Mucosa of gallbladder (tissue), 1 donor: ENCODE measurements around the gene FN1. TPM values are rescaled to one million over a fixed set of nuclear protein-coding genes. Genes with fewer than 3 reads are reported as not detected.
A peak's percentile ranks its signal among the peaks of the same experiment; 100 is the strongest.
"Not testable (repeated sequence)": the region's sequence is repeated elsewhere in the genome, so short reads cannot be mapped to it uniquely, and the experiment has no call there.

Experiments used
- DNase-seq: peaks from one replicate; pipeline ENCODE4 v3.0.0-alpha.2; 2020; ENCODE audit warnings: low spot score
- total RNA-seq: library from RNA; stranded (reverse); gene quantifications from one replicate; pipeline ENCODE4 v1.2.1, GENCODE V29; 2021
- donor health status: DM: no; HTN: no; CAD: no.

FN1 gene
- total RNA-seq, 1 donor from 2014 or later: 157 TPM

DNA sequence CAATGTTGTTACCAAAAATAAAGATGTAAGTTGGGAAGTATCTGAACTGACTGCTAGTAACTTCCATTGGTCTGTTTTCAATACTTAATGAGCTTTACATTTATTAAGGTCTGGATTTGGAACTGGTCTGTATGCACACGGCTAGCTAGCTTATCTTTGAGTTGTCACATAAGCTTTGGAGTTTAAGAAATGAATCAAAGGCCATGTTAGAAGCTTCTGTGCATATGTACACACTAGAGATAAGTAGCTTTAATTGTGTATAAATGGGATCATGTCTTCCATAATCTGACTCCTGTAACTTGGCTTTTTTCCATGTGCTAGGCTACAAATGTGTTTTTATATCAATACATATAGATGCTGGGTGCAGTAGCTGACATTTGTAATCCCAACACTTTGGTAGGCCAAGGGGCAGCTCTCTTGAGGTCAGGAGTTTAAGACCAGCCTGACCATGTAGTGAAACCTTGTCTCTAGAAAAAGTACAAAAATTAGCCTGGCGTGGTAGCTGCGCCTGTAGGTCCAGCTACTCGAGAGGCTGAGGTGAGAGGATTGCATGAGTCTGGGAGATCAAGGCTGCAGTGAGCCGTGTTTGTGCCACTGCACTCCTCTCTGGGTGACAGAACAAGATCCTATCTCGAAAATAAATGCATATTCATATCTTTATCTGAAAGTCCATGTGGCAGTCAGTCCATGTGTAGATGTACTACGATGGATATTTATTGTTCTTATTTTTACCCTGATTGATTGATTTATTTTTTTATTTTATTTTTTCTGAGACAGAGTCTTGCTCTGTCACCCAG, 96.8 kb downstream of the FN1 start:
- DNase-seq: no peak

DNA sequence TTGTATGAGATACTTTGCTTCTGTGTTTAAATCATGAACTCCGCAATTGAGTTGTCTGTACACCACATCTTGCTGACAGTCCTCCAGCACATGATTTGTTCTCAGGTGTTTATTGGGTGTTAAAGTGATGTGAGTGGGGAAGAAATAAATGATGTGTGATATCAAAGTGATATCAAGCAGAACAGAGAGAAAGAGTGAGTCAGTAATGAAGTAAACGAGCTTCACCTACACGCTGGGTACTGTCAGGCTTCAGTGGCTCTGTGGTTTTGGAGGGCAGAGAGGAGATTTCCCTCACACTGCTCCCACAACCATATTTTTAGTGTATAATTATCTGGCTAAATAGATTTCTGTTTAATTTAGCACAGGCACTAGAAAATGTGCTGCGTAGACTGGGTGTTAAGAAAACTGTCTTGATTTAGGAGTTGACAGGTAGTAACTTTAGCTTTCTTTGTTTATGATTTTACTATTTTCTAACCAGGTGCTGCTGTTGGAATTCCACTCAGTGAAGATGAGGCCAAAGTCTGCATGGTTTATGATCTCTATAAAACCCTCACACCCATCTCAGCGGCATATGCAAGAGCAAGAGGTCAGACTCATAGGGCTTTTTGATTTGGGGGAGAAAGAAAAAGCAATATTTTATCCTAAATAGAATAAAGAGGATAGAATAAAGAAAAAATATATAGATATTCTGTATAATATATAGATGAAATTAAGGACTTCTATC, 102.8 kb downstream of the FN1 start:
- DNase-seq: no peak

DNA sequence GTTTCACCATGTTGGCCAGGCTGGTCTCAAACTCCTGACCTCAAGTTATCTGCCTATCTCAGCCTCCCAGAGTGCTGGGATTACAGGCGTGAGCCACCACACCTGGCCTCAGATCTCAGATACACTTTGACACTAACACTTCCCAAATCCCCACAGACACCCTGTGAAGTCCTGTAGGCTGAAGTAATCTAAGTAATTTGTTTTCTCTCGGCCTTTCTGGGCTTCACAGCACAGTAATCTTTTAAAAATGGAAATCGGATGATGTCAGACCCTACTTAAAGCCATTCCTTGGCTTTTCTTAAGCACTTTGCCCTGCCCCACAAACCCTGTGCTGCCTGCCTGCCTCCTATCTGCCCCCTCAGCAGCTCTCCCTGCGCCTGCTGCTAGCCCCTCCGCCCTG, 107.8 kb downstream of the FN1 start:
- DNase-seq: no peak

DNA sequence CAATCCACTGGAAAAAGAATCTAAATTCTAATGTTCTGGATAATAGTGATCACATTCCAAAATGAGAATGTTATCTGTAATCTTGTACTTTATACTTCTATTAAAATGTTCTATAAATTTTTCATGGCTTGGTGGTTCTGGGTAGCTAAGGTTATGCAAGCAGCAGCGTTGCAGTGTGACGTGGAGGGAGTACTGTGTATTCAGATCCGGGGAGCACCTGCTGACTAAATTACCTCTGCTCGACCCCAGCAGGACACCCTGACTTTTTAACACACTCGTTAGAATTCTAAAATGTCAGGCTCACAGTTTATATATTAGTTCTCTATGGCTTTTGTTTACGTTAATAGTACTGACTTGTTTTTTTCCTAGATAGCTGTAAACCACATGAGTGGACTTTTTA, 111.1 kb downstream of the FN1 start:
- DNase-seq: no peak

DNA sequence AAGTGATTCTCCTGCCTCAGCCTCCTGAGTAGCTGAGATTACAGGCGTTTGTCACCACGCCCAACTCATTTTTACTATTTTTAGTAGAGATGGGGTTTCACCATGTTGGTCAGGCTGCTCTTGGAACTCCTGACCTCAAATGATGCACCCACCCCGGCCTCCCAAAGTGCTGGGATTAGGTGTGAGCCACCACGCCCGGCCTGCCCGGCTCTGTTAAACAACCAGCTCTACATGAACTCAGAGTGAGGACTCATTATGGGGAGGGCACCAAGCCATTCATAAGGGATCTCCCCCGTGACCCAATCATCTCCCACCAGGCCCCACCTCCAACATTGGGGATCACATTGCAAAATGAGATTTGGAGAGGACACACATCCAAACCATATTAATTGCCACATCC, 115.2 kb downstream of the FN1 start:
- no peak for DNase-seq

DNA sequence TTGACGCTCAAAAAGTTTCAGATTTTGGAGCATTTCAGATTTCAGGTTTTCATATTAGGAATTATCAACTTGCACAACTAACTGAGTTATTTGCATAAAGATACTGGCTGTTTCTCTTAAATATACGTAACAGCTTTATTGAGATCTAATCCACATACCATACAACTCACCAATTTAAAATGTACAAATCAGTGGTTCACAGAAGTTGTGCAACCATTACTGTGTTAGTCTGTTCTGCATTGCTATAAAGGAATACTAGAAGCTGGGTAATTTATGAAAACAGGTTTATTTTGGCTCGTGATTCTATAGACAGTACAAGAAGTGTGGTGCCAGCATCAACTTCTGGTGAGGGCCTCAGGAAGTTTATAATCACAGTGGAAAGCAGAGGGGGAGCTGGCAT, 115.8 kb downstream of the FN1 start:
- no peak for DNase-seq

DNA sequence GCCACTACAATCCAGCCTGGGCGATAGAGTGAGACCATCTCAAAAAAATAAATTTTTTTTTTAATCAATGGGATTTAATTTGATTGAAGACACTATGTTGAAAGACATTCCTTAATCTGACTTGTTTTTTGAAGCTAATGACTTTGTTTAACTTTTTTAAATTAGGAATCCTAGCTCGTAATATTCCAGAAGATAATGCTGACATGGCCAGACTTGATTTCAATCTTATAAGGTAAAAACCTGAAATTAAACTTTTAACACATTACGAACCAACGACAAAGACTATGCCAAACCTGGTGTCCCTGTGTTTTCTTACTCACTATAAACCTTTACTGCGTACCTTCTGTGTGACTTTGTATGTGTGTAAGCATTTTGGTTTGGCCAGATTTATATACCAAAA, 116.4 kb downstream of the FN1 start:
- DNase-seq: no peak

DNA sequence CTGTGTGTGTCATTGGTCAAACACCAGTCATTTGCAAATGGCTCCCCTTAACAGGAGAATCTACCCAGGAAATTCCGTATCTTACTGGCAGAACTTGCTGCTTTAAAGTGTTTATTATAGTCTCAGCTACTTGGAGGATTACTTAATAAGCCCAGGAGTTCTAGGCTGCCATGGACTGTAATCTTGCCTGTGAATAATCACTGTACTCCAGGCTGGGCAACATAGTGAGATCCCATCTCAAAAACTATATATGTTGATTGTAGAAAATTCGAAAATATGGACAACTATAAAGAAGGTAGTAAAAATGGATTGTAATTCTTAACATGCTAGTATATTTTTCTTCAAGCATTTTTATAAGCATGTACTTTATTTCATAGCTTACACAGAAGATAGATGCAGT, 119.5 kb downstream of the FN1 start:
- no peak for DNase-seq

DNA sequence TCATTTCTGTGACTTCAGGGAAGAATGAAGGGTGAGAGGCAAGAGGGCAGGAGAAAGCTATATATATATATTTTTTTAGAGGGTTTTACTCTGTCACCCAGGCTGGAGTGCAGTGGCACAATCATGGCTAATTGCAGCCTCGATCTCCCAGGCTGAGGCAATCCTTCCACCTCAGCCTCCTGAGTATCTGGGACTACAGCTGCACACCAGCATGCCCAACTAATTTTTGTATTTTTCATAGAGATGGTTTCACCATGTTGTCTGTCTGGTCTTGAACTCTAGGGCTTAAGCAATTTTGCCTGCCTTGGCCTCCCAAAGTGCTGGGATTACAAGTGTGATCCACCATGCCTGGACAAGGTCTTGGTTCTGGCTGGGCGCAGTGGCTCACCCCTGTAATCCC, 120.6 kb downstream of the FN1 start:
- no peak for DNase-seq

DNA sequence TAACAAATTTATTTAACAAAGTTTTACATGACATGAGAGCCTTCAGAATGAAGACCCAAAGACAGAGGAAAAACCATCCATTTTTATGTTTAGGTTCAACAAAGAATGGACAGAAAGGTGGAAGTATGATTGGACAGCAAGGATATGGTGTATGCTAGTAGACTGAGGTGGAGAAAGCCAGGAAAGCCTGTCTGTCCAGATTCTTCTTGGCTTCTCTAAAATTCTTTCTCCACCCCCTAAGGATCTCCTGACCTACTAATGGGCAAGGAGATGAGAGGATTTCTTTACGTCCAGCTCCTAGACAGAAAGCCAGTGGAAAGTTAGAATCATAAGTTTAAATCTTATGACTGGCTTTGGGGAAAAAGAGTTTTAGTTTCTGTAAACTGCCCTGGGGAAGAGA, 121.0 kb downstream of the FN1 start:
- DNase-seq: no peak

DNA sequence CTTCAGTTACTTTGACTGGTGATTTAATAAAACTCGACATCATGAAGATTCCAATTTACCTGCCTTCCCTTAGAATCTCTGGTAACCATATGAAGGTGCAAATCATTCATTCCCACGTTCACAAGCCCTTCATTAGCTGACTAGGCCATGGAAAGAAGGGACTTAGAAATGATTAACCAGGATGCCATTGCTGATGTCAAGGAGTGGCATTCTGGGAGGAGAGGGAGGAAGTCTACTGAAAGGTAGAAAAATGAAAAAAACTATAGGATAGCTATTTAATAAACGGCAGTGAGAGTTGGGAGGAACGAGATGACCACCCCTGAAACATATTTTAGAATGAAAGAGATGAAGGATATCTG, 122.6 kb downstream of the FN1 start:
- DNase-seq: no peak

DNA sequence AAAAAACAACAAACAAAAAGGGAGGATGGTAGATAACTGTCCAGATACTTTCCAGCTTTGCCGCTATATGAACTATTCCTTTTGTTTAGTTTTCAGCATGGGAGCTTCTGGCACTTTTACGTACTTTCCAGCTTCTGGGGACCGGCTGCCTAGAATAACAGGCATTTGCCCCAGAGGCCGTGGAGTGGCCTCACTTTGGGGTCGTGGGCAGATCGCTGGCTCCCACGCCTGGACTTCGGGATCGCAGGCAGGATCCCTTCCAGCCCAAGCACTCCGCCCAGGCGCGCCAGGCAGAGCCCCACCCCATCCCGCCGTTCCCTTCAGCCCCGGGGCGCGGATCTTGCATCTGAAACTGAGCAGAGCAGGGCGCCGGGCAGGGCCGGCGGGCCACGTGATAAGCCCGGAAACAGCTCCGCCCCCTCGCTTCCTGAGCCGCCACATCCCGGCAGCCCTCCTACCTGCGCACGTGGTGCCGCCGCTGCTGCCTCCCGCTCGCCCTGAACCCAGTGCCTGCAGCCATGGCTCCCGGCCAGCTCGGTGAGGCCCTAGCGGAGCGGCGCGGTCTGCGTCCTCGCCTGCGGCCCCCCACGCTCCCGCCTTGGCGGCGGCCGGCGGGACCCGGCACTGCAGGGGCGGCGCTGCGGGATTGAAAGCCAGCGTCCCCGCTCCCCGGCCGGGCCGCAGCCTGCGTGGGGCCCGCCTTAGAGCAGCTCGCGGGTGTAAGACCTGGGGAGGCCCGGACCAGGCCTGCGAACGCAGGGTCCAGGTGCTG, 124.1 kb downstream of the FN1 start, which contains the start of gene ATIC:
TSS of gene ATIC (plus strand) at position 435 of the 772 bp plus-strand sequence. CDS start at position 519, 84 bp downstream.
- DNase-seq: peak; percentile 94

DNA sequence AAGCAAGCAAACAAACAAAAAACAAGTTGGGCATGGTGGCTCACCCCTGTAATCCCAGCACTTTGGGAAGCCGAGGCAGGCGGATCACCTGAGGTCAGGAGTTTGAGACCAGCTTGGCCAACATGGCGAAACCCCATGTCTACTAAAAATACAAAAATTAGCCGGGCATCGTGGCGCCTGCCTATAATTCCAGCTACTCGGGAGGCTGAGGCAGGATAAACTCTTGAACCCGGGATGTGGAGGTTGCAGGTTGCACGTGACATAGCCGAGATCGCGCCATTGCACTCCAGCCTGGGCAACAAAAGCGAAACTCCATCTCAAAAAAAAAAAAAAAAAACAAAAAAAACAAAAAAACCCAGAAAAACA, 124.6 kb downstream of the FN1 start:
- DNase-seq: not testable (repeated sequence)

Other genes with a start within 250 kb of the FN1 start
- 62.8 TPM for gene ATIC, start 124.0 kb downstream of the FN1 start, total RNA-seq